ENCODE data around the gene SHB. TPM values are rescaled to one million over a fixed set of nuclear protein-coding genes. Genes with fewer than 3 reads are reported as not detected.

Gene SHB
- total and polyA plus RNA-seq, 2 experiments from 2014 or later: 20.8 to 48.3 TPM

DNA sequence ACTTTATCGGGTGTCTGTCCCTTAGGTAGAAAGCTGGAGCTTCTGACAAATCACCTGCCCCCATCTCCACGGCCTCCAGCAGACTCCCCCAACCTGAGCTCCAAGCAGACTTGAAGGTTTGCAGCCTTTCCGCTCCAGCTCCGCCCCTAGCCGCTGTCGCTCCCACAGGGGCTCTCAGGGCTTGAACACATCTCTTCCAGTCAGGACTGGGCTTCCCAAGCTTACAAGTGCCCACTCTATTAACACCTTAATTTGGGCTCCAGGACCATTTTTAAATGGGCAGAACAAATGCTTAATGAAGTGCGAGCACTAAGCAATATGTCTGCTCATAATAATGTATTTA, 147.9 kb downstream of the SHB start:
- DNase-seq (ENCODE audit: low spot score): no peak
- no peaks in the 10 kb centered on the region for H3K36me3 ChIP-seq (replicated peaks; ENCODE audit: insufficient read depth, low read depth)
- H4K20me1 ChIP-seq (ENCODE audit: insufficient read depth, poor library complexity, severe bottlenecking): no peaks in the 10 kb centered on the region
- no peak overlapping the region for H3K27ac ChIP-seq
- no peak overlapping the region for H2AFZ ChIP-seq
- H3K9me3 ChIP-seq (ENCODE audit: low read depth): no peaks in the 10 kb centered on the region
- H3K27me3 ChIP-seq: no peaks in the 10 kb centered on the region
- H3K4me2 ChIP-seq: no peak overlapping the region
- H3K79me2 ChIP-seq: peaks cover 4% of the 10 kb centered on the region
- no peak overlapping the region for H3K4me3 ChIP-seq
- 93% methylated on average over 7 of the region's 7 CpGs for WGBS (ENCODE audit: low lambda C conversion rate, missing lambda C conversion rate)
- peaks cover 11% of the 10 kb centered on the region for H3K4me1 ChIP-seq (ENCODE audit: insufficient read depth)
- TF ChIP-seq EZH2phosphoT487 (IDR thresholded peaks at IDR 0.05; ENCODE audit: low read depth, severe bottlenecking, unreplicated experiment): no peak
- H3K9me2 ChIP-seq (replicated peaks; ENCODE audit: insufficient read depth): no peaks in the 10 kb centered on the region

DNA sequence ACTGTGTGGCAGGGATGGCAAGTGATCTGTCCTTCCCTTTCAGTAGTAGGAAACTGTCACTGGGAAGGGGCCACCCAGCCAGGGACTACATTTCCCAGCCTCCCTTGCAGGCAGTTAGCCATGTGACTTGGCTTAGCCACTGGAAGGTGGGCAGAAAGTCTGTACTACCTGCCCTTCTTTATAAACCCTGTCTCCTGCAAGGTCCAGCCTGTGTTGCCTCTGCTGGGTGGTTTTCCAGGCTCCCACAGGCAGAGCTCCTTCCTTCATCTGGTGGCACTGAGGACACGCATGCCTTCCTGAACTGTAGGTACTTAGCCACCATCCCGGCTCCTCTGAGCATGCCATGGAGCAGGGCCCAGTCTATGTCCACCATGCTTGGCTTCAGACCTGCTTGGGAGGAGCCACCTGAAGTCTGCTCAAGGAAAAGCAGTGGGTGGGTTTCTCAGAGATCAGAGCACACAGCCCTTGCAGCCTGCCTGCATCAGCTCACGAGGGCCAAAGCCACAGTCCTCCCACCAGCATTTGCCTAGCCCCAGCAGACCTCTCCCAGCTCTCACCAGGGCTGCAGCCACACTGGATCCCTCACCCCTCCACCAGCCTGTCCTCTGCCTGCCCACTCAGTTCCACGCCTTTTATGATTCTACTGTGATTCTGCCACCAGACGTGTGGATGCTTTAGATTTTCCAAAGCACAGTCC, 148.4 kb downstream of the SHB start:
- no peaks in the 10 kb centered on the region for H3K9me2 ChIP-seq (replicated peaks; ENCODE audit: insufficient read depth)
- H3K27me3 ChIP-seq: no peaks in the 10 kb centered on the region
- H3K4me3 ChIP-seq: no peak overlapping the region
- no peaks in the 10 kb centered on the region for H3K9me3 ChIP-seq (ENCODE audit: low read depth)
- H3K27ac ChIP-seq: no peak overlapping the region
- peaks cover 11% of the 10 kb centered on the region for H3K4me1 ChIP-seq (ENCODE audit: insufficient read depth)
- peaks cover 2% of the 10 kb centered on the region for H3K79me2 ChIP-seq
- no peaks in the 10 kb centered on the region for H4K20me1 ChIP-seq (ENCODE audit: insufficient read depth, poor library complexity, severe bottlenecking)
- no peak overlapping the region for H3K4me2 ChIP-seq
- peak; percentile 35 for DNase-seq (ENCODE audit: low spot score)
- no peaks in the 10 kb centered on the region for H3K36me3 ChIP-seq (replicated peaks; ENCODE audit: insufficient read depth, low read depth)
- TF ChIP-seq EZH2phosphoT487 (IDR thresholded peaks at IDR 0.05; ENCODE audit: low read depth, severe bottlenecking, unreplicated experiment) (no peak), EZH2 (IDR thresholded peaks at IDR 0.05; ENCODE audit: borderline replicate concordance) (no peak)
- TF ChIP-seq, protein P1, sequence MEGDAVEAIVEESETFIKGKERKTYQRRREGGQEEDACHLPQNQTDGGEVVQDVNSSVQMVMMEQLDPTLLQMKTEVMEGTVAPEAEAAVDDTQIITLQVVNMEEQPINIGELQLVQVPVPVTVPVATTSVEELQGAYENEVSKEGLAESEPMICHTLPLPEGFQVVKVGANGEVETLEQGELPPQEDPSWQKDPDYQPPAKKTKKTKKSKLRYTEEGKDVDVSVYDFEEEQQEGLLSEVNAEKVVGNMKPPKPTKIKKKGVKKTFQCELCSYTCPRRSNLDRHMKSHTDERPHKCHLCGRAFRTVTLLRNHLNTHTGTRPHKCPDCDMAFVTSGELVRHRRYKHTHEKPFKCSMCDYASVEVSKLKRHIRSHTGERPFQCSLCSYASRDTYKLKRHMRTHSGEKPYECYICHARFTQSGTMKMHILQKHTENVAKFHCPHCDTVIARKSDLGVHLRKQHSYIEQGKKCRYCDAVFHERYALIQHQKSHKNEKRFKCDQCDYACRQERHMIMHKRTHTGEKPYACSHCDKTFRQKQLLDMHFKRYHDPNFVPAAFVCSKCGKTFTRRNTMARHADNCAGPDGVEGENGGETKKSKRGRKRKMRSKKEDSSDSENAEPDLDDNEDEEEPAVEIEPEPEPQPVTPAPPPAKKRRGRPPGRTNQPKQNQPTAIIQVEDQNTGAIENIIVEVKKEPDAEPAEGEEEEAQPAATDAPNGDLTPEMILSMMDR (IDR thresholded peaks at IDR 0.05; ENCODE audit: poor library complexity): no peak
- WGBS (ENCODE audit: low lambda C conversion rate, missing lambda C conversion rate): 95% methylated on average over 5 of the region's 5 CpGs
- no peak overlapping the region for H2AFZ ChIP-seq

DNA sequence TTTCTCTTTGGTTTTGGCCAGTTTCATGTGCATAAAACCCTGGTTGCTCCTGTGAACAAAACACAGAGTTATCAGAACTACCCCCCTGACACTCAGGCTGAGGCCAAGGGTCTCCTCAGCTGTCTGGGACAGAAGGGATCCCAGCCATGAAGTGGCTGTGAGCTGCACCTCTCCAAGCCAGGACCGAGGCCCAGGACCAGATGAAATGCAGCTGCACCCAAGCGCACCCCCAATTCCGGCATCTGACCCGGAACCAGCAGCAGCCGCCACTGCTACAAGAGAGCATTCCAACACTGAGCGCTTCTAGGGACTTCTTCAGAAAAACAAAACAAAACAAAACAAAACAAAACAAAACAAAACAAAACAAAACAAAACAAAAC, 149.1 kb downstream of the SHB start:
- peaks cover 2% of the 10 kb centered on the region for H3K79me2 ChIP-seq
- H4K20me1 ChIP-seq (ENCODE audit: insufficient read depth, poor library complexity, severe bottlenecking): no peaks in the 10 kb centered on the region
- DNase-seq (ENCODE audit: low spot score): no peak
- no peaks in the 10 kb centered on the region for H3K9me2 ChIP-seq (replicated peaks; ENCODE audit: insufficient read depth)
- H3K27ac ChIP-seq: no peak overlapping the region
- H3K4me2 ChIP-seq: no peak overlapping the region
- 97% methylated on average over 6 of the region's 6 CpGs for WGBS (ENCODE audit: low lambda C conversion rate, missing lambda C conversion rate)
- H3K9me3 ChIP-seq (ENCODE audit: low read depth): no peaks in the 10 kb centered on the region
- H3K4me3 ChIP-seq: no peak overlapping the region
- peaks cover 11% of the 10 kb centered on the region for H3K4me1 ChIP-seq (ENCODE audit: insufficient read depth)
- no peaks in the 10 kb centered on the region for H3K36me3 ChIP-seq (replicated peaks; ENCODE audit: insufficient read depth, low read depth)
- no peak overlapping the region for H2AFZ ChIP-seq
- TF ChIP-seq EZH2 (IDR thresholded peaks at IDR 0.05; ENCODE audit: borderline replicate concordance) (no peak), EZH2phosphoT487 (IDR thresholded peaks at IDR 0.05; ENCODE audit: low read depth, severe bottlenecking, unreplicated experiment) (no peak)
- TF ChIP-seq, protein P1 (IDR thresholded peaks at IDR 0.05; ENCODE audit: poor library complexity): no peak
- H3K27me3 ChIP-seq: no peaks in the 10 kb centered on the region

DNA sequence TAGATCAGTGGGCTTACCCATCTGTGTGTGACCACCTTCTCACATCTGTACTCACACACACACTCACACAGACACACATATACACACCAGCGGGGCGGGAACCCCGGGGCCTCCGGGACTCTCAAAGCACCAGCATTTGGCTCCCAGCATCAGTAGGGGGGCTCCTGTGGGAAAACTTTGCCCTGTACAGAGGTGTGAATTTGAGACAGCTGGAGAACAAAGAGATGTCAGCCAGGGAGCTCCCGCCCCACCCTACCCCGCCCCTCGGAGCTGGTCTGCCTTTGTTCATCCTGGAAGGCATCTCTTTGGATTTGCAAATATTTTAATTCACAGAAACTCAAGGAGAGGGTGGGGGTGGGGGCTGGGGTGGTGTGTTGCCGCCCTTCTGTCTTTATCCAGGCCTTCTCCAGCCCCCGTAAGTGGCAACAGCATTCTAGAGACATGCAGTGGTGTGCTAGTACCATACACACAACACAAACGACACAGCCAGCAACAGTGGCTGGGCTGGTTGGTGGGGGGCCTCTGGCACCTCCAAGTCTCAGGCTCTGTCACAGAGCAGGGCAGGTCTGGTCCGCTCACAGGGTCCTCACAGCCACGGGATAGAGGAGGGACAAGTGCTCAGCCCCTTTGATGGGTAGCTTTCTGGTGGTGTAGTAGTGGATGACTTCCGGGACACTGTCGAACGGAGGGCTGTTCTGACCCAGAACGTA, 149.6 kb downstream of the SHB start:
- Histone ChIP-seq H3K9me2 (replicated peaks; ENCODE audit: insufficient read depth) (no peaks in the 10 kb centered on the region), H3K27me3 (no peaks in the 10 kb centered on the region), H3K4me2 (no peak overlapping the region), H3K4me3 (no peak overlapping the region), H2AFZ (no peak overlapping the region), H3K27ac (no peak overlapping the region), H3K36me3 (replicated peaks; ENCODE audit: insufficient read depth, low read depth) (no peaks in the 10 kb centered on the region), H3K9me3 (ENCODE audit: low read depth) (no peaks in the 10 kb centered on the region), H3K79me2 (peaks cover under 1% of the 10 kb centered on the region), H4K20me1 (ENCODE audit: insufficient read depth, poor library complexity, severe bottlenecking) (no peaks in the 10 kb centered on the region), H3K4me1 (ENCODE audit: insufficient read depth) (peaks cover 11% of the 10 kb centered on the region)
- 87% methylated on average over 15 of the region's 16 CpGs for WGBS (ENCODE audit: low lambda C conversion rate, missing lambda C conversion rate)
- TF ChIP-seq, protein P1 (IDR thresholded peaks at IDR 0.05; ENCODE audit: poor library complexity): no peak
- TF ChIP-seq EZH2 (IDR thresholded peaks at IDR 0.05; ENCODE audit: borderline replicate concordance): no peak
- no peak for TF ChIP-seq EZH2phosphoT487 (IDR thresholded peaks at IDR 0.05; ENCODE audit: low read depth, severe bottlenecking, unreplicated experiment)
- no peak for DNase-seq (ENCODE audit: low spot score)
